Lower leg skin (tissue), 3 donors: ENCODE results near the gene ABCA13.

Experiments used
- POLR2A ChIP-seq, 2 donors: fragments of 450-650 bp; IDR thresholded peaks; one replicate each; pipeline ENCODE4 v1.6.1; 2016 to 2017; ENCODE audit warnings: antibody characterized with exemption in 2 of 2, mild to moderate bottlenecking in 1 of 2, moderate library complexity in 1 of 2
- TF ChIP-seq, protein P1 (sequence below), 3 donors: fragments of 450-650 bp; IDR thresholded peaks; one replicate each; pipeline ENCODE4 v1.5.1; 2016; ENCODE audit warnings: antibody characterized with exemption in 3 of 3, mild to moderate bottlenecking in 3 of 3, moderate library complexity in 2 of 3

DNA sequence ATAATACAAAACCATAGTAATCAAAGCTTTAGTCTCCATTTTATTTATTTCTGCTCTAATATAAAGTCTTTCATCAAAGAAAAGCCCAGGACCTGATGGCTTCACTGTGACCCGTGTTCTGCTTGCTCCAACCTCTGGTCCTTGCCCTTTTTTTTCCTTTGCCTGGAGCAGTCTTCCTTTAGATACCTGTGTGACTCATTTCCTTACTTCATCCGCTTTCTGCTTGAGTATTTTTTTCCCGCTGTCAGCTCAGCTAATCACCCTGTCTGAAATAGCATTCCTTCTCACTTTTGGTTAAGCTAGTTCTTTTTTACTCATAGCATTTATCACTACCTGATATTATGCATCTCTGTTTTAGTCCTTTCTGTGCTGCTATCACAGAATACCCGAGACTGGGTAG lies 194.8 kb downstream of the ABCA13 start:
- TF ChIP-seq, protein P1, sequence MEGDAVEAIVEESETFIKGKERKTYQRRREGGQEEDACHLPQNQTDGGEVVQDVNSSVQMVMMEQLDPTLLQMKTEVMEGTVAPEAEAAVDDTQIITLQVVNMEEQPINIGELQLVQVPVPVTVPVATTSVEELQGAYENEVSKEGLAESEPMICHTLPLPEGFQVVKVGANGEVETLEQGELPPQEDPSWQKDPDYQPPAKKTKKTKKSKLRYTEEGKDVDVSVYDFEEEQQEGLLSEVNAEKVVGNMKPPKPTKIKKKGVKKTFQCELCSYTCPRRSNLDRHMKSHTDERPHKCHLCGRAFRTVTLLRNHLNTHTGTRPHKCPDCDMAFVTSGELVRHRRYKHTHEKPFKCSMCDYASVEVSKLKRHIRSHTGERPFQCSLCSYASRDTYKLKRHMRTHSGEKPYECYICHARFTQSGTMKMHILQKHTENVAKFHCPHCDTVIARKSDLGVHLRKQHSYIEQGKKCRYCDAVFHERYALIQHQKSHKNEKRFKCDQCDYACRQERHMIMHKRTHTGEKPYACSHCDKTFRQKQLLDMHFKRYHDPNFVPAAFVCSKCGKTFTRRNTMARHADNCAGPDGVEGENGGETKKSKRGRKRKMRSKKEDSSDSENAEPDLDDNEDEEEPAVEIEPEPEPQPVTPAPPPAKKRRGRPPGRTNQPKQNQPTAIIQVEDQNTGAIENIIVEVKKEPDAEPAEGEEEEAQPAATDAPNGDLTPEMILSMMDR (IDR thresholded peaks at IDR 0.05) = no peak
- no peak for TF ChIP-seq POLR2A (IDR thresholded peaks at IDR 0.05)
